Esophagus squamous epithelium (tissue), 4 donors: ENCODE measurements around the gene WDR35.

Experiments
- CTCF ChIP-seq, 6 experiments: fragments of 450-650 bp in 4 of 6; fragments of 200-600 bp in 2 of 6; sonication (generic) in 2 of 6; IDR thresholded peaks; one replicate each; pipeline ENCODE4 v1.5.1; 2016 to 2019; ENCODE audit warnings: antibody characterized with exemption in 6 of 6, mild to moderate bottlenecking in 4 of 6, moderate library complexity in 4 of 6
- POLR2A ChIP-seq, 4 donors: fragments of 450-650 bp; IDR thresholded peaks; one replicate each; pipeline ENCODE4 v1.6.1; 2017; ENCODE audit warnings: antibody characterized with exemption in 4 of 4, mild to moderate bottlenecking in 4 of 4, moderate library complexity in 3 of 4

- TF ChIP-seq CTCF (IDR thresholded peaks at IDR 0.05) (no peak), POLR2A (IDR thresholded peaks at IDR 0.05) (no peak)
These were observed 118.1 kb downstream of the WDR35 start for GRCh38 chr2:19871836-19872235.
